Smooth muscle cell (in vitro differentiated cells): ENCODE data around the gene WDR41. TPM values are rescaled to one million over a fixed set of nuclear protein-coding genes. Genes with fewer than 3 reads are reported as not detected.

ENCODE experiments used
- DNase-seq: peaks from one replicate; lab custom pipeline; 2025; ENCODE audit not compliant: unreplicated experiment; lab: John Stamatoyannopoulos, UW
- H2AFZ ChIP-seq: fragments of 200-600 bp; sonication (generic); 2 replicates; pipeline ENCODE4 v1.6.0; 2016; ENCODE audit warnings: antibody characterized with exemption, low read depth, mild to moderate bottlenecking
- H3F3A ChIP-seq: fragments of 200-600 bp; sonication (generic); 2 replicates; pipeline ENCODE4 v1.6.0; 2017; ENCODE audit warnings: antibody characterized with exemption, low read depth
- H3K27ac ChIP-seq: fragments of 200-600 bp; sonication (generic); 2 replicates; pipeline ENCODE4 v1.5.1; 2016; ENCODE audit warnings: low read depth, mild to moderate bottlenecking
- H3K27me3 ChIP-seq: fragments of 200-600 bp; sonication (generic); 2 replicates; pipeline ENCODE4 v1.6.1; 2016; ENCODE audit warnings: low read depth, mild to moderate bottlenecking
- H3K36me3 ChIP-seq: fragments of 200-600 bp; sonication (generic); 2 replicates; pipeline ENCODE4 v1.5.1; 2016; ENCODE audit warnings: low read depth
- H3K4me1 ChIP-seq: fragments of 200-600 bp; sonication (generic); 2 replicates; pipeline ENCODE4 v1.5.1; 2016; ENCODE audit warnings: low read depth
- H3K4me2 ChIP-seq: fragments of 200-600 bp; sonication (generic); 2 replicates; pipeline ENCODE4 v1.6.0; 2016; ENCODE audit warnings: mild to moderate bottlenecking
- H3K4me3 ChIP-seq: fragments of 200-600 bp; sonication (generic); 2 replicates; pipeline ENCODE4 v1.5.1; 2016; ENCODE audit warnings: mild to moderate bottlenecking
- H3K79me2 ChIP-seq: fragments of 200-600 bp; sonication (generic); 2 replicates; pipeline ENCODE4 v1.6.0; 2016; ENCODE audit warnings: low read depth, mild to moderate bottlenecking
- H3K9ac ChIP-seq: fragments of 200-600 bp; sonication (generic); 2 replicates; pipeline ENCODE4 v1.6.0; 2016; ENCODE audit warnings: low read depth
- H3K9me3 ChIP-seq: fragments of 200-600 bp; sonication (generic); replicated peaks from 2 replicates; pipeline ENCODE4 v1.5.1; 2016; ENCODE audit warnings: low read depth
- H4K20me1 ChIP-seq: fragments of 200-600 bp; sonication (generic); 2 replicates; pipeline ENCODE4 v1.6.0; 2016; ENCODE audit warnings: low read depth
- WGBS: methylation state at CpG from one replicate; pipeline ENCODE4 v1.1.7; 2016; ENCODE audit warnings: low lambda C conversion rate; 5-methylcytosine and 5-hydroxymethylcytosine counted together
- polyA plus RNA-seq: library from polyadenylated mRNA; unstranded; fragments of >200 nt; fragmentation: Nextera tagmentation; extraction: Ambion mirVana; gene quantifications from 2 replicates; pipeline ENCODE4 v1.2.1, GENCODE V29; 2016
- total RNA-seq: library from RNA; depleted of rRNA; stranded (reverse); fragments of >200 nt; gene quantifications from 2 replicates; pipeline ENCODE4 v1.2.3, GENCODE V29; 2014
- TF ChIP-seq, protein P1 (sequence below): fragments of 200-600 bp; sonication (generic); IDR thresholded peaks from 2 replicates; pipeline ENCODE4 v1.5.1; 2017; ENCODE audit warnings: borderline replicate concordance, mild to moderate bottlenecking, antibody characterized with exemption; ENCODE audit not compliant: insufficient read depth, poor library complexity, severe bottlenecking

Gene WDR41, protein sequence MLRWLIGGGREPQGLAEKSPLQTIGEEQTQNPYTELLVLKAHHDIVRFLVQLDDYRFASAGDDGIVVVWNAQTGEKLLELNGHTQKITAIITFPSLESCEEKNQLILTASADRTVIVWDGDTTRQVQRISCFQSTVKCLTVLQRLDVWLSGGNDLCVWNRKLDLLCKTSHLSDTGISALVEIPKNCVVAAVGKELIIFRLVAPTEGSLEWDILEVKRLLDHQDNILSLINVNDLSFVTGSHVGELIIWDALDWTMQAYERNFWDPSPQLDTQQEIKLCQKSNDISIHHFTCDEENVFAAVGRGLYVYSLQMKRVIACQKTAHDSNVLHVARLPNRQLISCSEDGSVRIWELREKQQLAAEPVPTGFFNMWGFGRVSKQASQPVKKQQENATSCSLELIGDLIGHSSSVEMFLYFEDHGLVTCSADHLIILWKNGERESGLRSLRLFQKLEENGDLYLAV
- total RNA-seq, result 115 and 148 TPM in 2 replicates
- polyA plus RNA-seq, result 74.4 and 75.9 TPM in 2 replicates

DNA sequence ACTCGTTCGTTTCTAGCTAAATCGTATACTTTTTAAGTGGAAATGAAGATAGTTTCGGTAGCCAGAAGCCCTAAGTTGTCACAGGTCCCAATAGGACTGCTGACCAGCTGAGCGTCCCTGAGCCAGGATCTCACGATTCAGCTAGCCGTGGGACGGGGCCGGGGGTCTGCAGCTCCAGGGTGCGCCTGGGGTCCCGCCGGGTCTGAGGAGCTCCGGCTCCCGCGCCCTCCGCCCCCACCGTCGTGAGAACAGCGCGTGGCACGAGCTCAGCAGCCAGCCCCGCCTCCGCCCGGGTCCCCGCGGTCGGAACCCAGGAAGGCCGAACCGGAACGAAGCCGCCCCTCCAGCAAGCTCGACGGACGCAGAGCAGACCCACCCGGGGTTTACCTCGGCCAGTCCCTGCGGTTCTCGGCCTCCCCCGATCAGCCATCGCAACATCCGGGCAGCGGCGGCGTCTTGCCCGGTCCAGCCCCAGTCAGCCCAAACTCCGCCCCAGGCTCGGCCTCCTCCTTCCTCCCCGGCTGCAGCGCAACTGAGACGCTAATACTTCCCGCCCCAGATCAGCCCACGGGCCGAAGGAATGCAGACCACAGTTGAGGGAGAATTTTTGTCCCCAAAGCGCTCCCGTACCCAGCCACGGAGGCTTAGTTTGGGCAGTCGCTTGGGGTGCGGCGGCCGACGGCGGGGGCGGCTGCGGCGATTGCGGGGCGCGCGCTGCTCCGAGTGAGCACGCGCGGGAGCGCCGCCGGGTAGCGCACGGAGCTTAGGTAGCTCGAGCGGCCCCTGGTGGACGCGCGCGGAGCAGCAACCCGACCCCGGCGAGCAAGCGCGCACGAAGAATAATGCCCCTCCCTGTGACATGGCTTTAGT, at the start of gene WDR41:
Gene WDR41, minus strand, starts transcription at position 534 of the 870 bp plus-strand sequence. Its CDS starts 96 bp downstream, at position 438.
- Histone ChIP-seq H3K4me1 (peaks cover 8% of the 10 kb centered on the region), H3K27ac (peak within 1 kb of the TSS; percentile 83), H3K79me2 (peaks cover 39% of the 10 kb centered on the region), H3K27me3 (peaks cover 8% of the 10 kb centered on the region), H2AFZ (peak within 1 kb of the TSS; percentile 88), H3K36me3 (no peaks in the 10 kb centered on the region), H3K4me2 (peak within 1 kb of the TSS; percentile 90), H4K20me1 (peaks cover 16% of the 10 kb centered on the region), H3K9ac (peak within 1 kb of the TSS; percentile 81), H3K9me3 (no peaks in the 10 kb centered on the region), H3K4me3 (peak within 1 kb of the TSS; percentile 80), H3F3A (peaks cover 3% of the 10 kb centered on the region)
- peak; percentile 97 for DNase-seq
- TF ChIP-seq, protein P1, sequence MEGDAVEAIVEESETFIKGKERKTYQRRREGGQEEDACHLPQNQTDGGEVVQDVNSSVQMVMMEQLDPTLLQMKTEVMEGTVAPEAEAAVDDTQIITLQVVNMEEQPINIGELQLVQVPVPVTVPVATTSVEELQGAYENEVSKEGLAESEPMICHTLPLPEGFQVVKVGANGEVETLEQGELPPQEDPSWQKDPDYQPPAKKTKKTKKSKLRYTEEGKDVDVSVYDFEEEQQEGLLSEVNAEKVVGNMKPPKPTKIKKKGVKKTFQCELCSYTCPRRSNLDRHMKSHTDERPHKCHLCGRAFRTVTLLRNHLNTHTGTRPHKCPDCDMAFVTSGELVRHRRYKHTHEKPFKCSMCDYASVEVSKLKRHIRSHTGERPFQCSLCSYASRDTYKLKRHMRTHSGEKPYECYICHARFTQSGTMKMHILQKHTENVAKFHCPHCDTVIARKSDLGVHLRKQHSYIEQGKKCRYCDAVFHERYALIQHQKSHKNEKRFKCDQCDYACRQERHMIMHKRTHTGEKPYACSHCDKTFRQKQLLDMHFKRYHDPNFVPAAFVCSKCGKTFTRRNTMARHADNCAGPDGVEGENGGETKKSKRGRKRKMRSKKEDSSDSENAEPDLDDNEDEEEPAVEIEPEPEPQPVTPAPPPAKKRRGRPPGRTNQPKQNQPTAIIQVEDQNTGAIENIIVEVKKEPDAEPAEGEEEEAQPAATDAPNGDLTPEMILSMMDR, result peak; percentile 85
- WGBS, result under 1% methylated on average over 74 of the region's 90 CpGs

DNA sequence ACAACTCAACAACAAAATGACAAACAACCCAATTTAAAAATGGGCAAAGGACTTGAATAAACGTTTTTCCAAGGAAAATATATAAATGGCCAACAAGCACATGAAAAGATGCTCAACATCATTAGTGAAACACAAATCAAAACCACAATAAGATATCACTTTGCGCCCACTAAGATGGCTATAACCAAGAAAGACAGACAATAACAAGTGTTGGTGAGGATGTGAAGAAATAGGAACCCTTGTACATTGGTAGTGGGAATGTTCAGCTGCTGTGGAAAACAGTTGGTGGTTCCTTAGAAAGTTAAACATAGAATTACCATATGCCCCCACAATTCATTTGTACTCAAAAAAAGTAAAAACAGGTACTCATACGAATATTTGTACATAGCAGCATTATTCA, 39.2 kb upstream of the WDR41 start:
- no peak overlapping the region for H3K27ac ChIP-seq
- no peaks in the 10 kb centered on the region for H3K9me3 ChIP-seq
- H3K79me2 ChIP-seq, result no peaks in the 10 kb centered on the region
- H3K9ac ChIP-seq, result no peak overlapping the region
- no peak overlapping the region for H2AFZ ChIP-seq
- H3K4me2 ChIP-seq, result no peak overlapping the region
- H3K36me3 ChIP-seq, result no peaks in the 10 kb centered on the region
- H3K27me3 ChIP-seq, result peaks cover 74% of the 10 kb centered on the region
- H3F3A ChIP-seq, result no peaks in the 10 kb centered on the region
- WGBS, result 66% methylated on average over 3 of the region's 3 CpGs
- TF ChIP-seq, protein P1, result no peak
- DNase-seq, result no peak
- no peaks in the 10 kb centered on the region for H3K4me1 ChIP-seq
- H4K20me1 ChIP-seq, result no peaks in the 10 kb centered on the region
- H3K4me3 ChIP-seq, result no peak overlapping the region

DNA sequence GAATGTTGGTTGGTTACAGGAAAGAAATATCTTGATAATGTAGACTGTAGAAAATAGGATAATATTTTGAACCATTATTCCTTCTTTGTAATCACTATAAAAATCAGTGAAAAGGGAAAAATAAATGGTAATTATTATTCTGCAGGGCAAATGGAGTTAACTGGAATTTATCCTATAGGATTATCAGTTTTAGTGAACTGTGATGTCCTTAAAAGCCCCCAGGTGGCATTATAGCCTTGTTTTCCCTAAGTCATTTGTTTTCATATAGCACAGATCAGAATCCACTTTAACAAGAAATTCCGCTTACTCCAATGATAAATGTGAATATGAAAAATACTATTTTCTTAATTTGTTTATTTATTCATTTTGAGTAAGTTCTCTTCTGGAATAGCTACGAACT, 26.2 kb upstream of the WDR41 start:
- Histone ChIP-seq H3F3A (no peaks in the 10 kb centered on the region), H3K9me3 (no peaks in the 10 kb centered on the region), H3K9ac (no peak overlapping the region), H3K4me2 (no peak overlapping the region), H2AFZ (no peak overlapping the region), H3K27ac (no peak overlapping the region), H3K27me3 (peaks cover 28% of the 10 kb centered on the region), H3K4me3 (no peak overlapping the region), H3K4me1 (no peaks in the 10 kb centered on the region), H3K79me2 (no peaks in the 10 kb centered on the region), H3K36me3 (no peaks in the 10 kb centered on the region), H4K20me1 (no peaks in the 10 kb centered on the region)
- 59% methylated on average over 2 of the region's 2 CpGs for WGBS
- TF ChIP-seq, protein P1, result peak; percentile 12
- DNase-seq, result no peak
